ENCODE measurements around the gene SP3. TPM values are rescaled to one million over a fixed set of nuclear protein-coding genes. Genes with fewer than 3 reads are reported as not detected.

Gene SP3
- polyA plus RNA-seq, 1 experiment: 71.8 TPM

GRCh38 chr2:173874894-173875237, 90.3 kb downstream of the SP3 start:
- no peak for DNase-seq (ENCODE audit: low read depth, low spot score)
- H3K27me3 ChIP-seq (ENCODE audit: control insufficient read depth, insufficient read depth, low read length): peaks cover 9% of the 10 kb centered on the region
- H3K27ac ChIP-seq (ENCODE audit: low read depth, low read length): no peak overlapping the region
- no peak overlapping the region for H3K4me3 ChIP-seq (ENCODE audit: low read depth, low read length)
- ChIA-PET CTCF (interaction anchor here (1.9 kb wide), 1 partner anchor 10 kb away, joined by 8 read pairs; no protein-coding TSS in a partner anchor), POLR2A (no interaction called here)
- TF ChIP-seq CTCF (IDR thresholded peaks at IDR 0.05; ENCODE audit: low read depth, low read length): no peak
- no peaks in the 10 kb centered on the region for H3K9me3 ChIP-seq (ENCODE audit: control insufficient read depth, insufficient read depth, low read length)

GRCh38 chr2:173874003-173874893, 90.9 kb downstream of the SP3 start:
- CTCF ChIA-PET: interaction anchor here (1.9 kb wide), 1 partner anchor 10 kb away, joined by 8 read pairs; no protein-coding TSS in a partner anchor
- no peak for TF ChIP-seq CTCF (IDR thresholded peaks at IDR 0.05; ENCODE audit: low read depth, low read length)
- no peaks in the 10 kb centered on the region for H3K9me3 ChIP-seq (ENCODE audit: control insufficient read depth, insufficient read depth, low read length)
- no peak for DNase-seq (ENCODE audit: low read depth, low spot score)
- POLR2A ChIA-PET: no interaction called here
- no peak overlapping the region for H3K4me3 ChIP-seq (ENCODE audit: low read depth, low read length)
- H3K27me3 ChIP-seq (ENCODE audit: control insufficient read depth, insufficient read depth, low read length): peaks cover 3% of the 10 kb centered on the region
- H3K27ac ChIP-seq (ENCODE audit: low read depth, low read length): no peak overlapping the region

- Histone ChIP-seq H3K27ac (ENCODE audit: low read depth, low read length) (no peak overlapping the region), H3K9me3 (ENCODE audit: control insufficient read depth, insufficient read depth, low read length) (no peaks in the 10 kb centered on the region), H3K4me3 (ENCODE audit: low read depth, low read length) (no peak overlapping the region), H3K27me3 (ENCODE audit: control insufficient read depth, insufficient read depth, low read length) (peaks cover 5% of the 10 kb centered on the region)
- POLR2A ChIA-PET: no interaction called here
- TF ChIP-seq CTCF (IDR thresholded peaks at IDR 0.05; ENCODE audit: low read depth, low read length): no peak
- DNase-seq (ENCODE audit: low read depth, low spot score): no peak
- CTCF ChIA-PET: interaction anchor here (0.6 kb wide), 1 partner anchor 11 kb away, joined by 4 read pairs; no protein-coding TSS in a partner anchor
These were observed 92.5 kb downstream of the SP3 start for GRCh38 chr2:173872714-173873113.

GRCh38 chr2:173869244-173870229, 95.6 kb downstream of the SP3 start:
- DNase-seq (ENCODE audit: low read depth, low spot score): no peak
- Histone ChIP-seq H3K27ac (ENCODE audit: low read depth, low read length) (no peak overlapping the region), H3K27me3 (ENCODE audit: control insufficient read depth, insufficient read depth, low read length) (peaks cover 14% of the 10 kb centered on the region), H3K9me3 (ENCODE audit: control insufficient read depth, insufficient read depth, low read length) (no peaks in the 10 kb centered on the region), H3K4me3 (ENCODE audit: low read depth, low read length) (no peak overlapping the region)
- ChIA-PET CTCF (interaction anchor here (0.6 to 1.2 kb wide), 2 partner anchors 299 to 472 kb away, joined by 3 read pairs; no protein-coding TSS in a partner anchor), POLR2A (no interaction called here)
- TF ChIP-seq CTCF (IDR thresholded peaks at IDR 0.05; ENCODE audit: low read depth, low read length): no peak
